K562 (cell line): ENCODE data around the gene EEPD1. TPM values are rescaled to one million over a fixed set of nuclear protein-coding genes. Genes with fewer than 3 reads are reported as not detected.

Experiments used
- ATAC-seq: fragments of 200-7000 bp; cut with Tn5 transposase; 3 replicates; pipeline ENCODE4 v1.9.1; 2020; ENCODE audit warnings: moderate library complexity
- BruUV-seq: library from RNA; stranded (reverse); fragments of 400-500 nt; replicated peaks from 2 replicates; lab custom pipeline; 2021; lab: Mats Ljungman, UMichigan
- CTCF ChIA-PET: fragments of 300-600 bp; formaldehyde crosslinking; extraction: SDS; loops from one replicate; lab custom pipeline; 2021; ENCODE audit warnings: low intra/inter-chr PET ratio; lab: Yijun Ruan, JAX
- POLR2A ChIA-PET: fragments of 300-600, 350-650 bp; sonication (Branson Sonifier 250); formaldehyde crosslinking; extraction: SDS; loops from one replicate; lab custom pipeline; 2021; ENCODE audit warnings: antibody characterized with exemption, inconsistent platforms; lab: Yijun Ruan, JAX
- DNase-seq, 4 experiments: peaks; one replicate each; pipeline versions ENCODE4 v3.0.0 to v3.0.0-alpha.2; 2011 to 2018; ENCODE audit warnings: low spot score in 3 of 4, mixed read lengths in 3 of 4; ENCODE audit errors: extremely low read depth in 1 of 4
- FAIRE-seq: peaks from 2 replicates; lab custom pipeline; 2011; peaks lifted over from hg19 to GRCh38; lab: Jason Lieb, UNC
- H2AFZ ChIP-seq: 2 replicates; pipeline ENCODE4 v1.6.0; 2011; ENCODE audit warnings: low read depth, low read length, control low read depth, inconsistent platforms
- H3K27ac ChIP-seq: fragments of 200-600 bp; 3 replicates; pipeline ENCODE4 v1.8.0; 2011; ENCODE audit warnings: low read depth, mild to moderate bottlenecking, control low read depth, inconsistent platforms, low read length, moderate library complexity, mixed read lengths; ENCODE audit errors: extremely low read depth
- H3K27me3 ChIP-seq, 2 experiments: fragments of 300-600 bp in 1 of 2; 2 replicates in 1 of 2; 3 replicates in 1 of 2; pipeline versions ENCODE4 v1.6.0 to v1.8.0; 2011; ENCODE audit warnings: inconsistent platforms in 2 of 2, low read length in 2 of 2, mild to moderate bottlenecking in 1 of 2, mixed read lengths in 1 of 2, moderate library complexity in 1 of 2; ENCODE audit not compliant: control insufficient read depth in 2 of 2, insufficient read depth in 2 of 2
- H3K36me3 ChIP-seq: fragments of 300-600 bp; 3 replicates; pipeline ENCODE4 v1.8.0; 2011; ENCODE audit warnings: mild to moderate bottlenecking, low read length, inconsistent platforms; ENCODE audit not compliant: control insufficient read depth, insufficient read depth
- H3K4me1 ChIP-seq, 2 experiments: fragments of 200-600 bp in 1 of 2; replicated peaks in 1 of 2; 2 replicates in 1 of 2; 3 replicates in 1 of 2; pipeline versions ENCODE4 v1.5.1 to v1.8.0; 2011; ENCODE audit warnings: inconsistent platforms in 2 of 2, low read length in 2 of 2, mild to moderate bottlenecking in 1 of 2, mixed read lengths in 1 of 2, moderate library complexity in 1 of 2; ENCODE audit not compliant: control insufficient read depth in 2 of 2, insufficient read depth in 2 of 2
- H3K4me2 ChIP-seq: 2 replicates; pipeline ENCODE4 v1.6.1; 2011; ENCODE audit warnings: low read length, control low read depth, inconsistent platforms, mixed read lengths; ENCODE audit not compliant: insufficient read depth
- H3K4me3 ChIP-seq: fragments of 200-600 bp; sonication (generic), shearing (Covaris generic); 2 replicates; pipeline ENCODE4 v1.5.1; 2016; ENCODE audit warnings: control low read depth, inconsistent platforms
- H3K79me2 ChIP-seq: fragments of 200-600 bp; 3 replicates; pipeline ENCODE4 v1.8.0; 2011; ENCODE audit warnings: low read length, inconsistent platforms; ENCODE audit not compliant: control insufficient read depth, insufficient read depth
- H3K9ac ChIP-seq, 2 experiments: 2 replicates each; pipeline versions ENCODE4 v1.6.0 to v1.6.1; 2011; ENCODE audit warnings: low read depth in 2 of 2, low read length in 2 of 2, control low read depth in 1 of 2, inconsistent platforms in 1 of 2, mild to moderate bottlenecking in 1 of 2, mixed read lengths in 1 of 2; ENCODE audit not compliant: insufficient read depth in 1 of 2
- H3K9me1 ChIP-seq: one replicate; pipeline ENCODE4 v1.6.0; 2011; ENCODE audit warnings: inconsistent platforms, mild to moderate bottlenecking, low read length, moderate library complexity; ENCODE audit not compliant: control insufficient read depth, insufficient read depth
- H3K9me3 ChIP-seq: replicated peaks from 2 replicates; pipeline ENCODE4 v1.5.1; 2011; ENCODE audit warnings: low read depth, low read length, inconsistent platforms; ENCODE audit not compliant: control insufficient read depth, insufficient read depth
- H4K20me1 ChIP-seq: replicated peaks from 2 replicates; pipeline ENCODE4 v1.6.1; 2011; ENCODE audit warnings: low read length, inconsistent platforms, mixed read lengths; ENCODE audit not compliant: control insufficient read depth, insufficient read depth
- NR2C2 ChIP-seq, 2 experiments: fragments of 200-800 bp in 1 of 2; sonication (Bioruptor generic) in 1 of 2; sonication (generic) in 1 of 2; formaldehyde crosslinking in 1 of 2; IDR thresholded peaks; 2 replicates each; pipeline versions ENCODE4 v1.6.1 to v1.8.0; 2016 to 2022; ENCODE audit warnings: mild to moderate bottlenecking in 1 of 2, missing compliant biosample characterization in 1 of 2, missing genetic modification characterization in 1 of 2, missing genetic modification reagents in 1 of 2
- PHTF2 ChIP-seq: fragments of 250-450 bp; sonication (Bioruptor Pico); IDR thresholded peaks from 2 replicates; pipeline ENCODE4 v1.5.0; 2021; ENCODE audit warnings: mild to moderate bottlenecking
- ZNF134 ChIP-seq: fragments of 250-450 bp; sonication (Bioruptor Pico); conservative IDR thresholded peaks from 2 replicates; pipeline ENCODE4 v1.4.0; 2020
- WGBS: fragments of 100-300 bp; shearing (Covaris generic); methylation state at CpG from one replicate; pipeline ENCODE4 v1.1.6; 2016; ENCODE audit warnings: low coverage, mixed read lengths; ENCODE audit not compliant: insufficient coverage; ENCODE audit errors: missing lambda C conversion rate; 5-methylcytosine and 5-hydroxymethylcytosine counted together
- in situ Hi-C: fragments of 300-500 bp; cut with MboI; formaldehyde crosslinking; loops from 4 replicates; pipeline ENCODE4 v1.15.0; 2018; ENCODE audit warnings: inconsistent platforms, mixed read lengths
- intact Hi-C: fragments of 100-400 bp; cut with micrococcal nuclease; formaldehyde crosslinking; loops from 2 replicates; pipeline ENCODE4 v1.14.2; 2022
- polyA plus RNA-seq, 8 experiments: library from polyadenylated mRNA; depleted of rRNA in 4 of 8; stranded (reverse) in 5 of 8; unstranded in 3 of 8; fragments of >200 nt; fragmentation: Nextera tagmentation in 2 of 8; fragmentation: Illumina TruSeq in 1 of 8; extraction: Ambion mirVana in 2 of 8; extraction: Trizol in 1 of 8; gene quantifications; 2 replicates each; pipeline versions ENCODE4 v1.2.1 to v1.2.3, GENCODE V29; 2011 to 2014; ENCODE audit warnings: inconsistent platforms in 1 of 8, missing spikeins in 1 of 8
- total RNA-seq, 7 experiments: library from RNA; depleted of rRNA in 6 of 7; stranded (reverse); fragments of >200 nt in 6 of 7; fragmentation: Illumina TruSeq in 2 of 7; extraction: Trizol in 2 of 7; gene quantifications; 2 replicates each; pipeline versions ENCODE4 v1.2.1 to v1.2.3, GENCODE V29; 2011 to 2021; ENCODE audit warnings: low replicate concordance in 1 of 7

EEPD1 gene
- total and polyA plus RNA-seq, 9 of the 15 experiments (the other 6 are each of a cell fraction or from before 2014, with no cell fraction given), result 0.01 to 1.5 (median 0.74) TPM; not detected in 1

DNA sequence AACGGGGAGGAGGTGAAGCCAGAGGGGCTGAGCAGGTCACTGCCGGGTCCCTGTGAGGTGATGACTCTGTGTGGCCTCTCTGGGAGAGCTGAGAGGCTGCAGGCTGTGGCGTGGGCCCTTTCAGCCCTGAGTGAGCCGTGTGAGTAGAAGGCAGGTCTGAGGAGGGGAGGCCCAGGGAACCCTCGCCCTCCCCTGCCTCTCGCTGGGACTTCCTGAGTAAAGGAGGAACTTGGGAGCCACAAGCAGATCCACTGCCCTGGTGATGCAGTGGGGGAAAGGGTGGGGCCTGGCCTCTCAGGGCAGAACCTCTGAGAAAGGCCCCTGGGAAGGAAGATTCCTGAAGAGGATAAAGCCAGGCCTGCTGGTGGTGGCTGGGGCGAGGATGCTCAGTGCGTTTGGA lies 22.8 kb downstream of the EEPD1 start:
- BruUV-seq, result no TSS peak
- no peaks in the 10 kb centered on the region for H3K79me2 ChIP-seq
- H3K4me2 ChIP-seq, result no peak overlapping the region
- 0 out of 3 replicates have a peak, but pooled peaks have one; percentile 21 for ATAC-seq
- H3K36me3 ChIP-seq, result no peaks in the 10 kb centered on the region
- no peak for TF ChIP-seq NR2C2 (CRISPR knock-in tag; IDR thresholded peaks at IDR 0.05)
- TF ChIP-seq NR2C2 (tag; IDR thresholded peaks at IDR 0.05), result 0 out of 2 replicates have a peak, but pooled peaks have one; percentile 17
- no peak for TF ChIP-seq ZNF134 (CRISPR knock-in tag)
- TF ChIP-seq, all 486 proteins: peak for 1
- Histone ChIP-seq H2AFZ (no peak overlapping the region), H3K27me3 (peaks cover 7 to 45% of the 10 kb centered on the region in 2 experiments), H3K9ac (no peak overlapping the region), H3K4me3 (no peak overlapping the region), H3K27ac (no peak overlapping the region), H3K4me1 (no peaks in the 10 kb centered on the region; a peak in 1 of 5 replicates), H3K9me1 (no peaks in the 10 kb centered on the region), H4K20me1 (0 out of 2 replicates have a peak, but pooled peaks cover 3% of the 10 kb centered on the region), H3K9me3 (no peaks in the 10 kb centered on the region)
- no peak for DNase-seq
- FAIRE-seq, result no peak
- intact Hi-C loops (no loop called here), in situ Hi-C loops (no loop called here)
- CTCF ChIA-PET, result no interaction called here
- POLR2A ChIA-PET, result interaction anchor here (1.4 kb wide), 1 partner anchor 9 kb away, joined by 3 read pairs; no protein-coding TSS in a partner anchor
- 1% methylated on average over 6 of the region's 8 CpGs for WGBS

DNA sequence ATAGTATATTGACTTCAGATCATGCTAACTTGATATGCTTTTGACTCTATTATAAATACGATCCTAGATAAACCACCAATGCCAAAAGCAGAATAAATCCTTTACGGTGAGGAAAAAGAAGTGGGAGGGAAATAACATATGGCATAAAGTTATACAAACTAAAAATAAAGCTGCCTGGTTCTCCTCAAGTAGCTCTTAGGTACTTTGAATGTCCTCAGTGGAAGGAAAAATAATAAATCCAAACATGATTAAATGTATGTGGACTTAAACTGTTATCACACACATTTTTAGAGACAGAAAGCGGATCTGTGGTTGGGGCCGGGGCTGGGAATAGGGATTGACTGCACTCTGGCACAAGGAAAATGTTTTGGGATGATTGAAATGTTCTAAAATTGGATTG lies 23.6 kb downstream of the EEPD1 start:
- no peak overlapping the region for H3K4me2 ChIP-seq
- H2AFZ ChIP-seq, result no peak overlapping the region
- no TSS peak for BruUV-seq
- H3K9me1 ChIP-seq, result no peaks in the 10 kb centered on the region
- intact Hi-C loops (no loop called here), in situ Hi-C loops (no loop called here)
- 0 out of 2 replicates have a peak, but pooled peaks cover 9% of the 10 kb centered on the region for H4K20me1 ChIP-seq
- ChIA-PET CTCF (no interaction called here), POLR2A (interaction anchor here (0.6 kb wide), 1 partner anchor 91 kb away, joined by 3 read pairs; no protein-coding TSS in a partner anchor)
- no peaks in the 10 kb centered on the region for H3K36me3 ChIP-seq
- H3K9me3 ChIP-seq, result no peaks in the 10 kb centered on the region
- TF ChIP-seq PHTF2, result no peak
- DNase-seq (no peak), FAIRE-seq (no peak), ATAC-seq (no peak)
- 0% methylated on average over 4 of the region's 4 CpGs for WGBS
- no peaks in the 10 kb centered on the region; a peak in 1 of 5 replicates for H3K4me1 ChIP-seq
- H3K4me3 ChIP-seq, result no peak overlapping the region
- H3K9ac ChIP-seq, result no peak overlapping the region
- H3K27ac ChIP-seq, result no peak overlapping the region
- peaks cover 7 to 53% of the 10 kb centered on the region in 2 experiments for H3K27me3 ChIP-seq
- no peaks in the 10 kb centered on the region for H3K79me2 ChIP-seq
